GM23338 (cell line): ENCODE data around the gene C1QTNF5. TPM values are rescaled to one million over a fixed set of nuclear protein-coding genes. Genes with fewer than 3 reads are reported as not detected.
A peak's percentile ranks its signal among the peaks of the same experiment; 100 is the strongest.

Source experiments
- ATAC-seq: fragments of 200-7000 bp; cut with Tn5 transposase; 3 replicates; pipeline ENCODE4 v1.9.1; 2020
- DNase-seq: peaks from one replicate; pipeline ENCODE4 v3.0.0-alpha.2; 2015; ENCODE audit warnings: low spot score
- H2AFZ ChIP-seq: fragments of 200-600 bp; sonication (generic); 2 replicates; pipeline ENCODE4 v1.8.0; 2016; ENCODE audit warnings: antibody characterized with exemption, mild to moderate bottlenecking, moderate library complexity
- H3F3A ChIP-seq: fragments of 200-600 bp; sonication (generic); replicated peaks from 2 replicates; pipeline ENCODE4 v1.8.0; 2017; ENCODE audit warnings: antibody characterized with exemption, mixed run types, low read depth
- H3K27ac ChIP-seq: fragments of 200-600 bp; sonication (generic); 2 replicates; pipeline ENCODE4 v1.6.1; 2016; ENCODE audit warnings: low read depth
- H3K27me3 ChIP-seq: fragments of 200-600 bp; sonication (generic); 2 replicates; pipeline ENCODE4 v1.8.0; 2016; ENCODE audit warnings: mild to moderate bottlenecking, mixed run types, moderate library complexity; ENCODE audit not compliant: insufficient read depth
- H3K36me3 ChIP-seq: fragments of 200-600 bp; sonication (generic); 2 replicates; pipeline ENCODE4 v1.8.0; 2016; ENCODE audit warnings: mild to moderate bottlenecking; ENCODE audit not compliant: insufficient read depth
- H3K4me1 ChIP-seq: fragments of 200-600 bp; sonication (generic); 2 replicates; pipeline ENCODE4 v1.8.0; 2016; ENCODE audit warnings: mild to moderate bottlenecking, moderate library complexity; ENCODE audit not compliant: insufficient read depth
- H3K4me2 ChIP-seq: fragments of 200-600 bp; sonication (generic); 2 replicates; pipeline ENCODE4 v1.7.1; 2017; ENCODE audit warnings: mixed run types
- H3K4me3 ChIP-seq: fragments of 200-600 bp; sonication (generic); 2 replicates; pipeline ENCODE4 v1.6.1; 2016; ENCODE audit warnings: mixed run types
- H3K79me2 ChIP-seq: fragments of 200-600 bp; sonication (generic); replicated peaks from 2 replicates; pipeline ENCODE4 v1.8.0; 2017; ENCODE audit warnings: mild to moderate bottlenecking; ENCODE audit not compliant: insufficient read depth
- H3K9me2 ChIP-seq: fragments of 200-600 bp; sonication (generic); 2 replicates; pipeline ENCODE4 v1.8.0; 2017; ENCODE audit not compliant: insufficient read depth
- H4K20me1 ChIP-seq: fragments of 200-600 bp; sonication (generic); replicated peaks from 2 replicates; pipeline ENCODE4 v1.8.0; 2017; ENCODE audit warnings: mild to moderate bottlenecking; ENCODE audit not compliant: insufficient read depth
- H3K27ac Mint-ChIP-seq: 2 replicates; pipeline ENCODE4 v1.8.0; 2020; ENCODE audit warnings: inconsistent platforms, mild to moderate bottlenecking, moderate library complexity, mixed read lengths
- H3K27me3 Mint-ChIP-seq: 3 replicates; pipeline ENCODE4 v1.8.0; 2022; ENCODE audit warnings: low read depth, mild to moderate bottlenecking, moderate library complexity, mixed read lengths, inconsistent platforms; ENCODE audit not compliant: insufficient read depth, poor library complexity
- H3K36me3 Mint-ChIP-seq: 3 replicates; pipeline ENCODE4 v1.8.0; 2021; ENCODE audit warnings: low read depth, mild to moderate bottlenecking, inconsistent platforms, moderate library complexity, mixed read lengths
- H3K4me1 Mint-ChIP-seq: 3 replicates; pipeline ENCODE4 v1.8.0; 2020; ENCODE audit warnings: mild to moderate bottlenecking, inconsistent platforms, mixed read lengths
- H3K4me3 Mint-ChIP-seq: 3 replicates; pipeline ENCODE4 v1.8.0; 2021; ENCODE audit warnings: moderate library complexity, mild to moderate bottlenecking, inconsistent platforms, mixed read lengths
- H3K9me3 Mint-ChIP-seq: 3 replicates; pipeline ENCODE4 v1.8.0; 2020; ENCODE audit warnings: moderate library complexity, mild to moderate bottlenecking, inconsistent platforms, mixed read lengths
- CREB1 ChIP-seq: fragments of 250-450 bp; sonication (Bioruptor Pico); IDR thresholded peaks from 2 replicates; pipeline ENCODE4 v1.5.0; 2020; ENCODE audit warnings: low read depth, mild to moderate bottlenecking, moderate library complexity
- EZH2phosphoT487 ChIP-seq: fragments of 200-600 bp; sonication (generic); IDR thresholded peaks from one replicate; pipeline ENCODE4 v1.8.1; 2018; ENCODE audit warnings: antibody characterized with exemption; ENCODE audit not compliant: unreplicated experiment
- JUNB ChIP-seq: IDR thresholded peaks from one replicate; pipeline ENCODE4 v1.6.1; 2016; ENCODE audit warnings: antibody characterized with exemption; ENCODE audit not compliant: unreplicated experiment
- POLR2AphosphoS5 ChIP-seq: IDR thresholded peaks from 2 replicates; pipeline ENCODE4 v1.6.1; 2016; ENCODE audit warnings: antibody characterized with exemption, low read depth
- polyA plus RNA-seq: library from polyadenylated mRNA; unstranded; fragments of >200 nt; fragmentation: Nextera tagmentation; extraction: Ambion mirVana; gene quantifications from 2 replicates; pipeline ENCODE4 v1.2.1, GENCODE V29; 2016
- total RNA-seq: library from RNA; depleted of rRNA; stranded (reverse); fragments of >200 nt; shearing (Covaris generic); gene quantifications from 2 replicates; pipeline ENCODE4 v1.2.3, GENCODE V29; 2014
- TF ChIP-seq, protein P1 (sequence below): IDR thresholded peaks from 2 replicates; pipeline ENCODE4 v1.6.1; 2016; ENCODE audit warnings: antibody characterized with exemption
- TF ChIP-seq, protein P2 (sequence below): fragments of 250-450 bp; sonication (Bioruptor Pico); IDR thresholded peaks from 2 replicates; pipeline ENCODE4 v1.5.0; 2020; ENCODE audit warnings: mild to moderate bottlenecking, moderate library complexity

C1QTNF5 gene
- total and polyA plus RNA-seq, 2 experiments from 2014 or later = 1.9 TPM

DNA sequence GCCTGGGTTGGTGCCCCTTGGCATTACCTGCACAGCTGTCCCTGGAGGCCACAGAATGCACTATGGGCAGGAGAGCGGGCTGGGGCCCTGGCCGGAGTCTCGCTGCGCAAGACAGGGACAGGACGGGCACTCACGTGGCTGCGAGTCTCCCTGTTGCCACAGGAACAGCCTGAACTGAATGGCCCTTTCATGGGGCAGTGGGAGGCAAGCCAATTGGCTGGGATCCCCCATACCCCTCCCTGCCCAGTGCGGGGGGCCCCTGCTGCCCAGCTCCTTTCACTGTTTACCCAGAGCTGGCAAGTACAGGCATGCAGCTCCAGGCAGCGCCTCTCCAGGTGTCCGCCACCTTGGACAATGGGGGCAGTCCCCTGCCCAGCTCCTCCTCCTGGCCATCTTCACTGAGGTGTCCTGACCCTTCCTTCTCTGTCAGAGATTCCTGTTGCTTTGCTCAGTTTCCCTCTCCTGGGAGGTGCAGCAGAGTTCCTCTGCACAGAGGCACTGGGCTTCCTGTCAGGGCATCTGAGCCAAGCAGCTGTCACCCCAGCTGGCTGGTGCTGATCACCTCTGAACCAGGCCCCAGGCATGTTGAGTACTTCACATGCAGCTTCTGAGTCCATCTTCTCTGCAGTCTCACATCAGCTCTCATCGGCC lies 35.6 kb upstream of the C1QTNF5 start:
- Mint-ChIP-seq H3K4me3 (no peak overlapping the region; the same call in 2 of the 3 replicates), H3K27me3 (peaks cover 28% of the 10 kb centered on the region), H3K27ac (no peak overlapping the region), H3K4me1 (peaks cover 62% of the 10 kb centered on the region), H3K9me3 (no peaks in the 10 kb centered on the region), H3K36me3 (no peaks in the 10 kb centered on the region)
- ATAC-seq = no peak
- Histone ChIP-seq H3K9me2 (no peaks in the 10 kb centered on the region), H3K27ac (no peak overlapping the region), H3K4me2 (peak overlapping the region; percentile 53; the same call in 1 of the 2 replicates), H3K79me2 (no peaks in the 10 kb centered on the region), H3K4me3 (no peak overlapping the region), H4K20me1 (no peaks in the 10 kb centered on the region), H2AFZ (no peak overlapping the region), H3F3A (peaks cover 10% of the 10 kb centered on the region; the same call in 1 of the 2 replicates), H3K4me1 (peaks cover 51% of the 10 kb centered on the region), H3K27me3 (peaks cover 21% of the 10 kb centered on the region), H3K36me3 (no peaks in the 10 kb centered on the region)
- DNase-seq = no peak
- TF ChIP-seq CREB1 (CRISPR knock-in tag) (no peak), JUNB (no peak), EZH2phosphoT487 (no peak), POLR2AphosphoS5 (no peak)
- TF ChIP-seq, protein P1, sequence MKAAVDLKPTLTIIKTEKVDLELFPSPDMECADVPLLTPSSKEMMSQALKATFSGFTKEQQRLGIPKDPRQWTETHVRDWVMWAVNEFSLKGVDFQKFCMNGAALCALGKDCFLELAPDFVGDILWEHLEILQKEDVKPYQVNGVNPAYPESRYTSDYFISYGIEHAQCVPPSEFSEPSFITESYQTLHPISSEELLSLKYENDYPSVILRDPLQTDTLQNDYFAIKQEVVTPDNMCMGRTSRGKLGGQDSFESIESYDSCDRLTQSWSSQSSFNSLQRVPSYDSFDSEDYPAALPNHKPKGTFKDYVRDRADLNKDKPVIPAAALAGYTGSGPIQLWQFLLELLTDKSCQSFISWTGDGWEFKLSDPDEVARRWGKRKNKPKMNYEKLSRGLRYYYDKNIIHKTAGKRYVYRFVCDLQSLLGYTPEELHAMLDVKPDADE = no peak
- TF ChIP-seq, protein P2, sequence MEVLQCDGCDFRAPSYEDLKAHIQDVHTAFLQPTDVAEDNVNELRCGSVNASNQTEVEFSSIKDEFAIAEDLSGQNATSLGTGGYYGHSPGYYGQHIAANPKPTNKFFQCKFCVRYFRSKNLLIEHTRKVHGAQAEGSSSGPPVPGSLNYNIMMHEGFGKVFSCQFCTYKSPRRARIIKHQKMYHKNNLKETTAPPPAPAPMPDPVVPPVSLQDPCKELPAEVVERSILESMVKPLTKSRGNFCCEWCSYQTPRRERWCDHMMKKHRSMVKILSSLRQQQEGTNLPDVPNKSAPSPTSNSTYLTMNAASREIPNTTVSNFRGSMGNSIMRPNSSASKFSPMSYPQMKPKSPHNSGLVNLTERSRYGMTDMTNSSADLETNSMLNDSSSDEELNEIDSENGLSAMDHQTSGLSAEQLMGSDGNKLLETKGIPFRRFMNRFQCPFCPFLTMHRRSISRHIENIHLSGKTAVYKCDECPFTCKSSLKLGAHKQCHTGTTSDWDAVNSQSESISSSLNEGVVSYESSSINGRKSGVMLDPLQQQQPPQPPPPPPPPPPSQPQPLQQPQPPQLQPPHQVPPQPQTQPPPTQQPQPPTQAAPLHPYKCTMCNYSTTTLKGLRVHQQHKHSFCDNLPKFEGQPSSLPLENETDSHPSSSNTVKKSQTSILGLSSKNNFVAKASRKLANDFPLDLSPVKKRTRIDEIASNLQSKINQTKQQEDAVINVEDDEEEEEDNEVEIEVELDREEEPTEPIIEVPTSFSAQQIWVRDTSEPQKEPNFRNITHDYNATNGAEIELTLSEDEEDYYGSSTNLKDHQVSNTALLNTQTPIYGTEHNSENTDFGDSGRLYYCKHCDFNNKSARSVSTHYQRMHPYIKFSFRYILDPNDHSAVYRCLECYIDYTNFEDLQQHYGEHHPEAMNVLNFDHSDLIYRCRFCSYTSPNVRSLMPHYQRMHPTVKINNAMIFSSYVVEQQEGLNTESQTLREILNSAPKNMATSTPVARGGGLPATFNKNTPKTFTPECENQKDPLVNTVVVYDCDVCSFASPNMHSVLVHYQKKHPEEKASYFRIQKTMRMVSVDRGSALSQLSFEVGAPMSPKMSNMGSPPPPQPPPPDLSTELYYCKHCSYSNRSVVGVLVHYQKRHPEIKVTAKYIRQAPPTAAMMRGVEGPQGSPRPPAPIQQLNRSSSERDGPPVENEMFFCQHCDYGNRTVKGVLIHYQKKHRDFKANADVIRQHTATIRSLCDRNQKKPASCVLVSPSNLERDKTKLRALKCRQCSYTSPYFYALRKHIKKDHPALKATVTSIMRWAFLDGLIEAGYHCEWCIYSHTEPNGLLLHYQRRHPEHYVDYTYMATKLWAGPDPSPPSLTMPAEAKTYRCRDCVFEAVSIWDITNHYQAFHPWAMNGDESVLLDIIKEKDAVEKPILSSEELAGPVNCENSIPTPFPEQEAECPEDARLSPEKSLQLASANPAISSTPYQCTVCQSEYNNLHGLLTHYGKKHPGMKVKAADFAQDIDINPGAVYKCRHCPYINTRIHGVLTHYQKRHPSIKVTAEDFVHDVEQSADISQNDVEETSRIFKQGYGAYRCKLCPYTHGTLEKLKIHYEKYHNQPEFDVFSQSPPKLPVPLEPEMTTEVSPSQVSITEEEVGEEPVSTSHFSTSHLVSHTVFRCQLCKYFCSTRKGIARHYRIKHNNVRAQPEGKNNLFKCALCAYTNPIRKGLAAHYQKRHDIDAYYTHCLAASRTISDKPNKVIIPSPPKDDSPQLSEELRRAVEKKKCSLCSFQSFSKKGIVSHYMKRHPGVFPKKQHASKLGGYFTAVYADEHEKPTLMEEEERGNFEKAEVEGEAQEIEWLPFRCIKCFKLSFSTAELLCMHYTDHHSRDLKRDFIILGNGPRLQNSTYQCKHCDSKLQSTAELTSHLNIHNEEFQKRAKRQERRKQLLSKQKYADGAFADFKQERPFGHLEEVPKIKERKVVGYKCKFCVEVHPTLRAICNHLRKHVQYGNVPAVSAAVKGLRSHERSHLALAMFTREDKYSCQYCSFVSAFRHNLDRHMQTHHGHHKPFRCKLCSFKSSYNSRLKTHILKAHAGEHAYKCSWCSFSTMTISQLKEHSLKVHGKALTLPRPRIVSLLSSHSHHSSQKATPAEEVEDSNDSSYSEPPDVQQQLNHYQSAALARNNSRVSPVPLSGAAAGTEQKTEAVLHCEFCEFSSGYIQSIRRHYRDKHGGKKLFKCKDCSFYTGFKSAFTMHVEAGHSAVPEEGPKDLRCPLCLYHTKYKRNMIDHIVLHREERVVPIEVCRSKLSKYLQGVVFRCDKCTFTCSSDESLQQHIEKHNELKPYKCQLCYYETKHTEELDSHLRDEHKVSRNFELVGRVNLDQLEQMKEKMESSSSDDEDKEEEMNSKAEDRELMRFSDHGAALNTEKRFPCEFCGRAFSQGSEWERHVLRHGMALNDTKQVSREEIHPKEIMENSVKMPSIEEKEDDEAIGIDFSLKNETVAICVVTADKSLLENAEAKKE (CRISPR knock-in tag) = no peak
